Testis (tissue), 3 donors: ENCODE results near the gene PACS1. TPM values are rescaled to one million over a fixed set of nuclear protein-coding genes. Genes with fewer than 3 reads are reported as not detected.

Experiments
- DNase-seq: peaks from one replicate; pipeline ENCODE4 v3.0.0-alpha.2; 2019
- H3K27ac ChIP-seq, 2 donors: fragments of 200-600 bp; sonication (generic); one replicate each; pipeline ENCODE4 v1.5.1; 2019
- H3K27me3 ChIP-seq: fragments of 200-600 bp; sonication (generic); one replicate; pipeline ENCODE4 v1.5.1; 2019
- H3K36me3 ChIP-seq: fragments of 200-600 bp; sonication (generic); one replicate; pipeline ENCODE4 v1.5.1; 2017; ENCODE audit warnings: low read depth; ENCODE audit errors: missing control alignments
- H3K4me1 ChIP-seq: fragments of 200-600 bp; sonication (generic); one replicate; pipeline ENCODE4 v1.5.1; 2019
- H3K4me3 ChIP-seq, 2 donors: fragments of 200-600 bp; sonication (generic); one replicate each; pipeline ENCODE4 v1.5.1; 2017 to 2019
- H3K9me3 ChIP-seq: fragments of 200-600 bp; sonication (generic); one replicate; pipeline ENCODE4 v1.5.1; 2017
- CTCF ChIP-seq, 3 experiments: fragments of 450-650 bp in 2 of 3; fragments of 200-600 bp in 1 of 3; sonication (generic) in 1 of 3; IDR thresholded peaks; one replicate each; pipeline ENCODE4 v1.5.1; 2016 to 2019; ENCODE audit warnings: antibody characterized with exemption in 3 of 3, mild to moderate bottlenecking in 2 of 3, moderate library complexity in 1 of 3
- POLR2A ChIP-seq: fragments of 450-650 bp; IDR thresholded peaks from one replicate; pipeline ENCODE4 v1.6.1; 2017; ENCODE audit warnings: antibody characterized with exemption, mild to moderate bottlenecking, moderate library complexity
- WGBS, 2 donors: methylation state at CpG; one replicate each; pipeline ENCODE4 v1.1.5; 2018; 5-methylcytosine and 5-hydroxymethylcytosine counted together
- intact Hi-C: fragments of 100-400 bp; cut with DNase I; formaldehyde crosslinking; loops from one replicate; pipeline ENCODE4 v1.15.1; 2023; ENCODE audit warnings: low total_unique reads
- polyA plus RNA-seq: library from polyadenylated mRNA; stranded (reverse); fragments of 350-450 nt; fragmentation: Illumina TruSeq; extraction: RNeasy Lipid Tissue Mini Kit (QIAGEN cat#74804); gene quantifications from one replicate; pipeline ENCODE4 v1.2.3, GENCODE V29; 2014; ENCODE audit warnings: low read depth, low replicate concordance; ENCODE audit not compliant: insufficient read depth
- total RNA-seq, 2 donors: library from RNA; depleted of rRNA; stranded (reverse); fragments of >200 nt; gene quantifications; one replicate each; pipeline ENCODE4 v1.2.3, GENCODE V29; 2016

PACS1 gene
- total and polyA plus RNA-seq, 3 donors from 2014 or later = 111 to 131 (median 130) TPM

DNA sequence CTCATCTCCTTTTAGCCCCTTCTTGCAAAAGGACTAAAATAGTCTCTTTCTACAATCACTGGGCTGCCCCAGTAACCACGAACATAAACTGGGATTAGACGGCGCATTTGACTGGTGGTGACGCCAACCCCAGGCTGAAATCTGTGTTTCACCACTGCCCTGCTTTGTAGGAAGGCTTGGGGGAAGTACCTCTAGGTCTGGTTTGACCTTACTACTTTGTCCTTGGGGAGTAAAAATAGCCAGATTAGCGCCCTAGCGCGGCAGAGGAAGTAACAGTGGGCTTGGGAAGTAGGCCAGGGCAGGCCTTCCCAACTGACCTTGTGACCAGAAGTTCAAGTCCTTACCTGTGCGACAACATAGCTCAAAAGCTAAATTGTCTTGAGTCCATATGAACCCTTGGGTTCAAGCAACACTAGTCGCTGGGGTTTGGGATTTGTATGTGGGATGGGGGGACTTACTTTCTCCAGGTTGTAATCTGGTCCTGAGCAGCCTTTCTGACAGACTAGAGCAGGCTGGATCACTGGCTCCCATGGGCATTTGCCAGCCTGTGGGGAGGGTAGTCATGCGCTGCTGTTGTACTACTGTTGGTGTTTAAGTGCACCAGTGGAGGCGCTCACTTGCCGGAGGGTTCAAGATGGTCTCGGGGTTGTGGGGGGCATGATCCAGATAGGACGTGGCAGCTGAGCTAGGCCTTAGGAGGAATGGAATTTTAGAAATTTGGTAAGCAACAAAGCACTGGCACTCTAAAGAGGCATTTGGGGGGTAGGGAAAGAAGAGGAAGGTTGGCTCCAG, 953 bp upstream of the PACS1 start:
- TF ChIP-seq CTCF (IDR thresholded peaks at IDR 0.05) (no peak), POLR2A (no peak)
- 20 to 32% methylated on average over 11 to 14 of the region's 14 CpGs for WGBS, 2 donors
- intact Hi-C loops = no loop called here
- peaks cover 29% of the 10 kb centered on the region for H3K4me1 ChIP-seq
- H3K9me3 ChIP-seq = no peaks in the 10 kb centered on the region
- peak overlapping the region; percentile 87 to 97 for H3K27ac ChIP-seq
- DNase-seq = peak; percentile 76
- H3K36me3 ChIP-seq = no peaks in the 10 kb centered on the region
- H3K4me3 ChIP-seq = peak overlapping the region; percentile 71 to 94
- no peaks in the 10 kb centered on the region for H3K27me3 ChIP-seq

- DNase-seq = peak; percentile 75
- Histone ChIP-seq H3K4me3 (peak overlapping the region; percentile 89 to 94), H3K27ac (peak overlapping the region; percentile 80 to 97), H3K4me1 (peaks cover 29% of the 10 kb centered on the region), H3K27me3 (no peaks in the 10 kb centered on the region), H3K9me3 (no peaks in the 10 kb centered on the region), H3K36me3 (no peaks in the 10 kb centered on the region)
- intact Hi-C loops = no loop called here
- TF ChIP-seq POLR2A (no peak), CTCF (IDR thresholded peaks at IDR 0.05) (no peak)
- 1 to 2% methylated on average over 12 to 36 of the region's 60 CpGs for WGBS, 2 donors
These were observed 720 bp downstream of the PACS1 start for GRCh38 chr11:66070604-66071380.

- WGBS, 2 donors = 13 to 20% methylated on average over 2 of the region's 2 CpGs
- Histone ChIP-seq H3K4me1 (peaks cover 29% of the 10 kb centered on the region), H3K36me3 (no peaks in the 10 kb centered on the region), H3K27me3 (no peaks in the 10 kb centered on the region), H3K9me3 (no peaks in the 10 kb centered on the region), H3K4me3 (peak overlapping the region; percentile 89 to 94), H3K27ac (peak overlapping the region; percentile 80 to 97)
- intact Hi-C loops = no loop called here
- TF ChIP-seq CTCF (IDR thresholded peaks at IDR 0.05) (no peak), POLR2A (no peak)
- DNase-seq = no peak
These were observed 1.3 kb downstream of the PACS1 start for GRCh38 chr11:66071381-66071801.

DNA sequence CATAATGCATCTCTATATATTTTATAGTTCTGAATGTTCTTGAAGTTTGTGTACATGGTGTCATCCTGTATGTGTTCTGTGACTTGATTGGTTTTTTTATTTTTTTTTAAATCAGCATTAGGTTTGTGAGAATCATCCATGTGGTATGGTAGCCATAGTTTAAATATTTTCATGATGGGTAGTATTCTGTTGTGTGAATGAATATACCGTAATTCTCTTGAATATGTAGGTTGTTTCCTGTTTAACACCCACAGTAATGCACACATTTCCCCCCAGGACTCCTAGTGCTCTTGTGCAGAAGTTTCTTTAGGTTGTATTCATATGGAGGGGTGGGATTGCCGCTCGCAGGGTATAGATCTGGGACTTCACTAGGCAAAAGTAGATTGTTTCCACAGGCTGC, 2.0 kb downstream of the PACS1 start:
- Histone ChIP-seq H3K36me3 (no peaks in the 10 kb centered on the region), H3K27ac (peak overlapping the region in 1 of 2 donors; percentile 97), H3K27me3 (no peaks in the 10 kb centered on the region), H3K4me1 (peaks cover 29% of the 10 kb centered on the region), H3K9me3 (no peaks in the 10 kb centered on the region), H3K4me3 (no peak overlapping the region)
- intact Hi-C loops = no loop called here
- DNase-seq = no peak
- TF ChIP-seq CTCF (IDR thresholded peaks at IDR 0.05) (no peak), POLR2A (no peak)
- WGBS, 2 donors = 85 to 91% methylated on average over 3 of the region's 3 CpGs
